Activated T-cell treated with anti-CD3 and anti-CD28 coated beads for 24 hours (primary cell): ENCODE data around the gene SLC25A43.

Experiments used
- DNase-seq: peaks from one replicate; pipeline ENCODE4 v3.0.0-alpha.2; 2020; ENCODE audit warnings: low read depth

The SLC25A43 gene

DNA sequence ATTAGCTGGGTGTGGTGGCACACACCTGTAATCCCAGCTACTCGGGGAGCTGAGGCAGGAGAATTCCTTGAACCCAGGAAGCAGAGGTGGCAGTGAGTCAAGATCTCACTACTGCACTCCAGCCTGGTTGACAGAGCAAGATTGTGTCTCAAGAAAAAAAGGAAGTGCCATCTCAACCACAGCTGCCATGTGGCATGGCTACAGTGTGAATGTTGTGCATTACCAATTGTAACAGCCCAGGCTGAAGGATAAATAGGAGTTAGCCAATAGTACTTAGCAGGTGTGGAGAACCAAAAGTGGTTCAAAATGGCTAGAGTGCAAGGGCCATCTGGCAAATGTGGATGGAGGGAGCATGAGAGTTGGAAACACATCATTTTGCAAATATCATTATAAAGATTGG is 98.0 kb downstream of the SLC25A43 start:
- no peak for DNase-seq

DNA sequence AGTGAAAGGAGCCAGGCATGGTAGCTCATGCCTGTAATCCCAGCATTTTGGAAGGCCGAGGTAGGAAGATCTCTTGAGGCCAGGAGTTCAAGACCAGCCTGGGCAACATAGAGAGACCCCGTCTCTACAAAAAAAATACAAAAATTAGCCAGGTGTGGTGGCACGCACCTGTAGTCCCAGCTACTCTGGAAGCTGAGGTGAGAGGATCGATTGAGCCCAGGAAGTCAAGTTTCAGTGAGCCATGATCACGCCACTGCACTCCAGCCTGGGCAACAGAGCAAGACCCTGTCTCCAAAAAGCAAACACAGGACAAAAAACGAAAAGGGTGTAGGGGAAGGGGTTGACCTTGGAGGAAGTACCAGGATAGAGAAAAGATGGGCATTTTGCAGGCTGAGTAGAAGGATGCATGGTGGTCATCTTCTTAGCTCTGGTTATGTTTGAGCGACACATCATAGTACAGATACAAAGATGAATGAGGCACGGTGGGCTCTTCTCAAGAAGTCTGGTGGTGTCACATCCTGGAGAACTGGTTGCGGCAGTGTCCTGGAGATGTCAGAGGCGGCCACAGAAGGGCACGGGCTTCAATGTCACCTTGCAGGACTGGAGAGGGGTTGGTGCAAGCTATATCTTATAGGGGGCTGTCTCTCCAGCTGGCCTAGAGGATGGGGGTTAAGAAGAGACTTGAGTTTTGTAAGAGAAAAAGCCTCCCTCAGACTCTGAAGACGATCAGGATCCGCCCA is 101.1 kb downstream of the SLC25A43 start:
- DNase-seq: no peak

DNA sequence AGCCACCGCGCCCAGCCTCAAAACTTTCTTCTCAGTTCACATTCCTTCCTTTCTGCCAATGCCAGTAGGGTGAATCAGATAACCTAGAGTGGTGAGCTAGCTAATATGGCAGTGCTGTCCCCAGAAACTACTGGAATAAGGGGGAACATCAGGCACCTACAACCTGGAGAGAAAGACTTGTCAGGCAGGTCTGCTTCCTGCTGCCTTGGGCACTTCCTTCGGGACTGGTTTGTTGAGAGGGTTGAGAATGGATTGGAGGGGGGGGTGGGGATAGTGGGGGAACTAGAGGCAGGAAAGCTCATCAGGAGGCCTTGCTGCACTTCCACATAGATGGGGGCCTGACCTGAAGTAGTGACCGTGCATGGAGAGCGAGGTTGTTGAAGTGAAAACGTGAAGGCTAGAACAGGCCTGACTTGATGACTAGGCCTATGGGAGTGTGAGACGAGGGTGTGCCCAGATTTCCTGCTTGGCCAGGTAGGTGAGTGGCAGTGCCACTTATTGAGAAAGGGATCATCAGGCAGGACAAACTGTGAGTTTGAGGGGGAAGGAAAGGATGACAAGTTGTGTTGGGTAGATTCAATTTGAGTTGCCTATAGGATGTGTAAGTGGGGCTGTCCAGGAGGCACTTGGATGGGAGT is 102.5 kb downstream of the SLC25A43 start:
- DNase-seq: no peak

DNA sequence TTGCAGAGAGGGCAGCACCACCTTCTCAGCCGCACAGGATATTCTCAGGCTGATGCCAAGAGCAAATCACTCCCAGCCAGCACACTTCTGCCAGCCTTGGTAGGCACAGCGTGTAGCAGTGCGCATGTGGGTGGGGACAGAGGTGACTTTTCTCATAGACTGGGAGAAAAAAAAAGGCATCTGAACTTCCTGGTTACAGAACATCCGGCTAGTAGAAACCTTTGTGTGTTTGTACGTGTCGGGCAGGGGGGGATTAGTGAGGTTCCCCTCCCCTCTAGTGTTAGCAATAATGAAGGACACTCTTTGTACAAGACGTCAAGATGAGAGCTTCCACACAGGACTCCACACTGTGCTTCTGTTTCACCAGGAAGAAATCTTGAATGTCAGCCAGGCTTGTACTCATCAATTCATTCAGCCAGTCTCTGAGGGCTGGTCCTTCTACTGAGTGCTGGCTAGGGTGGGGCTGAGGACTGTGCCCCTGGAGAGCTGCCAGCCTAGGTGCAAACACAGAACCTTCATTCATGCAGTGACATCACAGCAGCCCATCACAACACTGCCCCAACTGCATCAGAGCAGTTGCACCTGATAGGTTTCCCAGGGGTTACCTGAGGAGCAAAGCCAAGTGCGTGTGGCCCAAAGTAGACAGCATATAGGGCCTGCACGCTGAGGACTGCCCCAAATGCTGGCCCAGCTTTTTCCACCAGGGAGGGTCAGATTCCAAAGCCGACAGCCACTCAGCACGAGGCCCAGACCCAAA is 103.8 kb downstream of the SLC25A43 start:
- DNase-seq: no peak

DNA sequence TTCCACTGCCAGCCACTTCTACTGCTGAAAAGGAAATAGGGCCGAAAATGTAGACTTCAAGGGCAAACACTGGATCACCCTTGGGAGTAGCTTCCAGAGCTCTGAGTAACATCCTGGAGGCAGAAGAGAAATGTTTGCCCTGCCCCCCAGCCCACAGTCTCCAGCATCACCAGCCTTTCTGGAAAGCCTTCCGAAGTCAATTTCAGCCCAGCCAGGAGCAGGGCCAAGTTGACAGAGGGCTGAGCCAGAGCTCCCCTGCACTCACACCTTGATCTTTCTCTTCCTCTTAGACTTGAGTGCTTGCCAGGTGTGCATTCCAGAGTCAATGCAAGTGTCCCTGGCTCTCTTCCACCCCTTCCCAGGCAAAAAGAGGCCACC is 104.3 kb downstream of the SLC25A43 start:
- DNase-seq: no peak
